Measurements from ENCODE around the gene ZNF688. TPM values are rescaled to one million over a fixed set of nuclear protein-coding genes. Genes with fewer than 3 reads are reported as not detected.
"Not testable (repeated sequence)": the region's sequence is repeated elsewhere in the genome, so short reads cannot be mapped to it uniquely, and the experiment has no call there.

ZNF688 gene
- total RNA-seq, 2 donors from 2014 or later: 9.6 to 13.5 TPM

DNA sequence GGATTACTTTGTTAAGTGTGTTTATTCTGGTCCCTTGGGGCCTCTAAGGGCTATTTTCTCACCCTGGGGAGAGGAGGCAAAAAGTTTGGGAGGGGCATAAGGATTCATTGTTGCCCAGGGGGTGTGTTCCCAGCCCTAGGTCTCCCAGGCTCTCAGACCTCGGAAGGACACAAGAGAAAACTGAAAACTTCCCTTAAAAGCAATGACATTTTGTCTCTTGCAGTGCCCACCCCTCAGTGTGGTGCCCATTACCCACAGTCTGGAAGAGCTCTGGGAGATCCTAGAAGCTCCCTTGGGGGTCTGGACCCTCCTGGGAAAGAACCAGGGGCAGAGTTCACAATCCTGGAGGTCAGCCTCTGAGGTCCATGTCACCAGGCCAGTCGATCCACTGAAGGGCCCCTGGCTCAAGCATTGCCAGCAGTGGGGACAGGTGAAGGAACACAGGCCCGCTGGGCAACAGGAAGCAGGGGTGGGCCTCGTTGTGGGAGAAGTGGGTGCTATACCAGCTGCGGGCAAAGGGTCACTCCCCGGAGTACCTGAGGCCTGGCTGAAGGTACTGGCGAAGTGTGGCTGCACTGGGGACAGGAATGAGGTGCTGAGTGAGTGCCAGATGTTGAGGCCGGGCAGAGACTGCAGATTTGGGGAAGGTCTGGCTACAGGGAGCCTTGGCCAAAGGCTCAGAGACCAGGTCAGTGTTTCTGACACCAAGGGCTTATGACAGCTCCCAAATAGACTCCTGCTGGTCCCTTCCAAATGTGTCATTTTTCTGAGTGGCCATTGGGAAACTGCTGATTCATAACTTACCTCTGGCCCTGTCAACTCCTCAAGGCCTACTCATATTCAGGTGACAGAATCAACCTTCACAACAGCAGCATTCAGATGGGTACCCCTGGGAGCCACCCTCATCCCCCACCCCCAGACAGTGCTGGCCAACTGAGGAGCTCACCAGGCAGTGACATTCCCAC is 32.2 kb downstream of the ZNF688 start:
- H3K4me1 ChIP-seq: peaks cover 0 to 49% of the 10 kb centered on the region in 2 donors
- no peak for DNase-seq (ENCODE audit: low spot score)
- no peak overlapping the region for H3K4me3 ChIP-seq
- H3K9me3 ChIP-seq: no peaks in the 10 kb centered on the region
- TF ChIP-seq, protein P1, sequence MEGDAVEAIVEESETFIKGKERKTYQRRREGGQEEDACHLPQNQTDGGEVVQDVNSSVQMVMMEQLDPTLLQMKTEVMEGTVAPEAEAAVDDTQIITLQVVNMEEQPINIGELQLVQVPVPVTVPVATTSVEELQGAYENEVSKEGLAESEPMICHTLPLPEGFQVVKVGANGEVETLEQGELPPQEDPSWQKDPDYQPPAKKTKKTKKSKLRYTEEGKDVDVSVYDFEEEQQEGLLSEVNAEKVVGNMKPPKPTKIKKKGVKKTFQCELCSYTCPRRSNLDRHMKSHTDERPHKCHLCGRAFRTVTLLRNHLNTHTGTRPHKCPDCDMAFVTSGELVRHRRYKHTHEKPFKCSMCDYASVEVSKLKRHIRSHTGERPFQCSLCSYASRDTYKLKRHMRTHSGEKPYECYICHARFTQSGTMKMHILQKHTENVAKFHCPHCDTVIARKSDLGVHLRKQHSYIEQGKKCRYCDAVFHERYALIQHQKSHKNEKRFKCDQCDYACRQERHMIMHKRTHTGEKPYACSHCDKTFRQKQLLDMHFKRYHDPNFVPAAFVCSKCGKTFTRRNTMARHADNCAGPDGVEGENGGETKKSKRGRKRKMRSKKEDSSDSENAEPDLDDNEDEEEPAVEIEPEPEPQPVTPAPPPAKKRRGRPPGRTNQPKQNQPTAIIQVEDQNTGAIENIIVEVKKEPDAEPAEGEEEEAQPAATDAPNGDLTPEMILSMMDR (IDR thresholded peaks at IDR 0.05): no peak
- no peaks in the 10 kb centered on the region for H3K27me3 ChIP-seq
- H3K36me3 ChIP-seq: no peaks in the 10 kb centered on the region
- H3K27ac ChIP-seq: peak overlapping the region; percentile 74 to 81

DNA sequence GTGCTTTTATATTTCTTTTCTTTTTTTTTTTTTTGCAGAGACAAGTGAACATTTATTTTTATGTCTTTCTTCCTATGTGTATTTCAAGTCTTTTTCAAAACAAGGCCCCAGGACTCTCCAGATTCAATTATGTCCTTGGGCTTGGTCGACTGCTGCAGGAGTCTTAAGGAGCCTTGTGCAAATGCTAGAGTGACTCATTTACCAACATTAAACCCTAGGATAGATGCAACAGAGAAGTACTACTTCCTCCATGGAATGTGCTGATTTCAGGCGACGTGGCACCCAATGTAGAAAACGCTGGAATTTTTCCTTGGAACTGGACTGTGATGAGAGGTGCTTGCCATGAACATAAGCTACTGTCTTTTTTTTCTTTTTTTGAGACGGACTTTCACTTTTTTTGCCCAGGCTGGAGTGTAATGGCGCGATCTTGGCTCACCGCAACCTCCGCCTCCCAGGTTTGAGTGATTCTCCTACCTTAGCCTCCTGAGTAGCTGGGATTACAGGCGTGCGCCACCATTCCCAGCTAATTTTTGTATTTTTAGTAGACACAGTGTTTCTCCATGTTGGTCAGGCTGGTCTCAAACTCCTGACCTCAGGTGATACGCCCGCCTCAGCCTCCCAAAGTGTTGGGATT is 35.0 kb downstream of the ZNF688 start:
- H3K27me3 ChIP-seq; DNase-seq (ENCODE audit: low spot score); H3K27ac ChIP-seq; H3K4me3 ChIP-seq; H3K9me3 ChIP-seq: not testable (repeated sequence)
- Histone ChIP-seq H3K4me1 (peaks cover 0 to 54% of the 10 kb centered on the region in 2 donors), H3K36me3 (peaks cover 16% of the 10 kb centered on the region)

DNA sequence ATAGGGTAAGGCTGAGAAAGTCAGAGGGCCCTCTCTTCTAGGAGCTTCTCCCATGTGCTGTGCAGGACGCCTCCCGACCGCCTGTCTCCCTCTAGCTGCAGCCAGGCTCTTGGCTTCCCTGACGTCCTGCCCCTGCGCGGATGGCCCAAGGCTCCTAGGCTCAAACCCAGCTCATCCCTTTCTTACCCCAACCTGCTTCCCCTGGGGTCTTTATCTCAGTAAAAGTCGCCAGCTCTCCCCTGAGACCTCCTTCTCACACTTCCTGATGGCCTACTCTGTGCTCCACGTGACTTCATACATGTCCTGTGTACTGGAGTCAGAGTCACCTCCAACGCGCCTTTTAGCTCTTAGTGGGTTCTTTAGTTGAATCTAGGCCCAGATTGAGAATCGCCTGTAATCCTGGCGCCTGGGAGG is 35.7 kb downstream of the ZNF688 start:
- no peaks in the 10 kb centered on the region for H3K9me3 ChIP-seq
- H3K27me3 ChIP-seq: no peaks in the 10 kb centered on the region
- peaks cover 20% of the 10 kb centered on the region for H3K36me3 ChIP-seq
- H3K27ac ChIP-seq: peak overlapping the region; percentile 91 to 98
- DNase-seq (ENCODE audit: low spot score): peak; percentile 84
- TF ChIP-seq, protein P1 (IDR thresholded peaks at IDR 0.05): peak in 1 of 2 donors; percentile 74
- peak overlapping the region; percentile 71 to 82 for H3K4me3 ChIP-seq
- H3K4me1 ChIP-seq: peaks cover 0 to 47% of the 10 kb centered on the region in 2 donors

DNA sequence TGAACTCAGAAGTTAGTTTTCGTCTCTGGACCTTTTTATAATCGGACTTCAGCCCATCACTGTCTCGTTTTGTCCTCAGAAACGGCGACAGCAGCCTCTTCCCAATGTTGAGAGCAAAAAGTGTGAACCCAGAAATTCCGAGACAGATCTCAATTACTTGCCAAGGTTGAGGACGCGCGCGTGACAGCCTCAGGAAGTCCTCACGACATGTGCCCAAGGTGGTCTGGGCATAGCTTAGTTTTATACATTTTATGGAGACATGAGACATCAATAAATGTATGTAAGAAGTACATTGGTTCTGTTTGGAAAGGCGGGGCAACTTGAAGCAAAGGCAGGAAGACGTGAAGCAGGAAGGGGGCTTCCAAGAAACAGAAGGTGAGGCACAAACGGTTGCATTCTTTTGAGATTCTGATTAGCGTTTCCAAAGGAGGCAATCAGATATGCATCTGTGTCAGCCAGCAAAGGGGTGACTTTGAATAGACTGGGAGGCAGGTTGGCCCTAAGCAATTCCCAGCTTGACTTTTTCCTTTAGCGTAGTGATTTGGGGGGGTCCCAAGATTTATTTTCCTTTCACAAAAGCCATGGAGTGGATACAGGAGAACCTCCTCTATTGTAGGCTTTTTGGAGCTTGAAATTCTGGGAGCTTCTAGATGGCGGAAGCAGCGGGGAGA is 36.3 kb downstream of the ZNF688 start:
- Histone ChIP-seq H3K27ac (peak overlapping the region; percentile 91 to 98), H3K4me3 (peak overlapping the region; percentile 71 to 82), H3K36me3 (peaks cover 20% of the 10 kb centered on the region), H3K4me1 (peaks cover 0 to 43% of the 10 kb centered on the region in 2 donors), H3K9me3 (no peaks in the 10 kb centered on the region), H3K27me3 (no peaks in the 10 kb centered on the region)
- TF ChIP-seq, protein P1 (IDR thresholded peaks at IDR 0.05): no peak
- DNase-seq (ENCODE audit: low spot score): no peak

DNA sequence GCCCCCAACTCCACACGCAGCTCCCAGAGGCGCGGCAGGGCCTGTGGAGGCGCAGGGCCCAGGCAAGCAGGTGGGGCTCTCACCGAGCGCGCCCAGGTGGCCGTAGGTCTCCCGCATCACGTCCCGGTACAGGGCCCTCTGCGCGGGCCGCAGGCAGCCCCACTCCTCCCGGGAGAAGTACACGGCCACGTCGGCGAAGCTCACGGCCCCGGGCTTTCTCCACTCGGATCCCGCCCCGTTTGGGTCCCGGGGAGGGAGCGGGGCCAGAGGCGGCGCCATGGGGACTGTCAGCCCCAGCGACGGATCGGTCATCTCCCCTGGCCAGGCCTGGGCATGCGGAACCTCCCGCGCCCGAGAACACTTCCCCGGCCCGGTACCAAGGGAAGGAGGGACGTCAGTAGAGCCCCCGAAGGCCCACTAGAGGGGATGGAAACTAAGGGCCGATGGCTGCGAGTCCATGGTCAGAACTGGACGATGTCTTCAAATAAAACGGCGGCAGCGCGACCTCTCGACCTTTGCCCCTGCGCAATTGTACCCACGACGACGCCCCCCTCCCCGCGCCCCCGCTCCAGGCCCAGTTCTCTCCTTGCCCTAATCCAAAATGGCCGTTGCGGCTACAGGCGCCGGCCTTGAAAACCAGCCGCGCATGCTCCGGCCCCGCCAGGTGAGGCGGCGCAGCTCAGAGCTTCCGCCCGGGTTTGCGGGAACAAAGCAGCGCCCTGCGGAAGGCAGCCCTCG is 37.0 kb downstream of the ZNF688 start, which contains the start of gene ZNF747:
Gene ZNF747 (minus strand): TSS at position 491 of the 738 bp plus-strand sequence. CDS start 179 bp downstream, at position 312.
- Histone ChIP-seq H3K36me3 (peaks cover 20% of the 10 kb centered on the region), H3K9me3 (no peaks in the 10 kb centered on the region), H3K4me3 (peak within 1 kb of the TSS; percentile 71 to 82), H3K27ac (peak within 1 kb of the TSS; percentile 91 to 98), H3K4me1 (peaks cover 0 to 36% of the 10 kb centered on the region in 2 donors), H3K27me3 (no peaks in the 10 kb centered on the region)
- TF ChIP-seq, protein P1 (IDR thresholded peaks at IDR 0.05): peak in 1 of 2 donors; percentile 16
- DNase-seq (ENCODE audit: low spot score): peak; percentile 91

Measured in right atrium auricular region (tissue), 2 donors.